Effector CD4-positive, alpha-beta T cell (primary cell): Measurements from ENCODE around the gene C8A.

Experiments used
- DNase-seq: peaks from one replicate; pipeline ENCODE4 v3.0.0-alpha.2; 2020

Gene C8A

GRCh38 chr1:56897150-56898004 lies 42.8 kb downstream of the C8A start:
- no peak for DNase-seq

- DNase-seq, result no peak
Measured at GRCh38 chr1:56898005-56898373, 43.4 kb downstream of the C8A start.

- no peak for DNase-seq
Measured at GRCh38 chr1:56898879-56899278, 44.3 kb downstream of the C8A start.

GRCh38 chr1:56901716-56902115 lies 47.1 kb downstream of the C8A start:
- DNase-seq, result no peak

GRCh38 chr1:56903778-56904177 lies 49.2 kb downstream of the C8A start:
- DNase-seq, result no peak

- DNase-seq, result no peak
Measured at GRCh38 chr1:56904663-56905397, 50.2 kb downstream of the C8A start.

- DNase-seq, result no peak
Measured at GRCh38 chr1:56905667-56906066, 51.1 kb downstream of the C8A start.

- no peak for DNase-seq
Measured at GRCh38 chr1:56908619-56909221, 54.1 kb downstream of the C8A start.

- DNase-seq, result no peak
Measured at GRCh38 chr1:56910441-56910985, 55.9 kb downstream of the C8A start.

- DNase-seq, result no peak
Measured at GRCh38 chr1:56911098-56911938, 56.7 kb downstream of the C8A start.

GRCh38 chr1:56912325-56912724 lies 57.7 kb downstream of the C8A start:
- DNase-seq, result no peak

GRCh38 chr1:56915960-56916359 lies 61.4 kb downstream of the C8A start:
- no peak for DNase-seq

- DNase-seq, result no peak
Measured at GRCh38 chr1:56916630-56917029, 62.0 kb downstream of the C8A start.

GRCh38 chr1:56917356-56917755 lies 62.8 kb downstream of the C8A start:
- no peak for DNase-seq

- no peak for DNase-seq
Measured at GRCh38 chr1:56920591-56921001, 66.0 kb downstream of the C8A start.

GRCh38 chr1:56921479-56921878 lies 66.9 kb downstream of the C8A start:
- DNase-seq, result no peak

- no peak for DNase-seq
Measured at GRCh38 chr1:56922070-56922469, 67.5 kb downstream of the C8A start.

GRCh38 chr1:56922507-56922906 lies 67.9 kb downstream of the C8A start:
- DNase-seq, result no peak

GRCh38 chr1:56923201-56923600 lies 68.6 kb downstream of the C8A start:
- DNase-seq, result no peak

GRCh38 chr1:56924116-56924515 lies 69.5 kb downstream of the C8A start:
- no peak for DNase-seq

GRCh38 chr1:56925193-56925592 lies 70.6 kb downstream of the C8A start:
- DNase-seq, result no peak

- no peak for DNase-seq
Measured at GRCh38 chr1:56927171-56927570, 72.6 kb downstream of the C8A start.

GRCh38 chr1:56927986-56928385 lies 73.4 kb downstream of the C8A start:
- DNase-seq, result no peak
